IMR-90 (cell line): ENCODE measurements around the gene MTTP. TPM values are rescaled to one million over a fixed set of nuclear protein-coding genes. Genes with fewer than 3 reads are reported as not detected.

Experiments used
- ATAC-seq: fragments of 200-7000 bp; cut with Tn5 transposase; 2 replicates; pipeline ENCODE4 v1.9.1; 2020; ENCODE audit warnings: low read depth, mild to moderate bottlenecking, moderate library complexity
- BruUV-seq: library from RNA; stranded (reverse); fragments of 400-500 nt; replicated peaks from 2 replicates; lab custom pipeline; 2021; lab: Mats Ljungman, UMichigan
- CTCF ChIA-PET: fragments of 300-600 bp; formaldehyde crosslinking; extraction: SDS; loops from one replicate; lab custom pipeline; 2021; ENCODE audit warnings: antibody characterized with exemption; lab: Yijun Ruan, JAX
- POLR2A ChIA-PET: fragments of 300-600 bp; sonication (Branson Sonifier 250); formaldehyde crosslinking; loops from one replicate; lab custom pipeline; 2022; ENCODE audit warnings: antibody characterized with exemption; ENCODE audit not compliant: unreplicated experiment; lab: Charles Lee
- DNase-seq: peaks from one replicate; pipeline ENCODE4 v3.0.0; 2013
- H2AFZ ChIP-seq: replicated peaks from 2 replicates; pipeline ENCODE3; 2013; ENCODE audit warnings: low read length, mild to moderate bottlenecking; ENCODE audit not compliant: poor library complexity
- H2AK5ac ChIP-seq: 2 replicates; pipeline ENCODE4 v1.6.1; 2013; ENCODE audit warnings: low read depth, low read length, inconsistent platforms
- H2AK9ac ChIP-seq: replicated peaks from 2 replicates; pipeline ENCODE3; 2013; ENCODE audit warnings: mild to moderate bottlenecking, low read depth, low read length, moderate library complexity; ENCODE audit not compliant: poor library complexity
- H2BK120ac ChIP-seq: 2 replicates; pipeline ENCODE4 v1.6.1; 2013; ENCODE audit warnings: low read depth, low read length, inconsistent platforms
- H2BK15ac ChIP-seq: 3 replicates; pipeline ENCODE4 v1.6.1; 2013; ENCODE audit warnings: low read depth, low read length, inconsistent platforms
- H2BK20ac ChIP-seq: 2 replicates; pipeline ENCODE4 v1.6.1; 2013; ENCODE audit warnings: low read depth, mild to moderate bottlenecking, inconsistent platforms, low read length, moderate library complexity
- H2BK5ac ChIP-seq: 2 replicates; pipeline ENCODE4 v1.6.1; 2013; ENCODE audit warnings: mild to moderate bottlenecking, low read depth, low read length, inconsistent platforms; ENCODE audit not compliant: poor library complexity, severe bottlenecking
- H3K14ac ChIP-seq: replicated peaks from 2 replicates; pipeline ENCODE4 v1.6.1; 2013; ENCODE audit warnings: low read depth, low read length, inconsistent platforms
- H3K18ac ChIP-seq: 2 replicates; pipeline ENCODE4 v1.6.1; 2013; ENCODE audit warnings: low read depth, low read length, control low read depth
- H3K23ac ChIP-seq: 2 replicates; pipeline ENCODE4 v1.6.1; 2013; ENCODE audit warnings: low read depth, low read length, inconsistent platforms
- H3K27ac ChIP-seq: 2 replicates; pipeline ENCODE4 v1.5.1; 2013; ENCODE audit warnings: mild to moderate bottlenecking, control low read depth, low read length; ENCODE audit not compliant: insufficient read depth
- H3K27me3 ChIP-seq: 2 replicates; pipeline ENCODE4 v1.6.1; 2013; ENCODE audit warnings: low read length; ENCODE audit not compliant: control insufficient read depth, insufficient read depth
- H3K36me3 ChIP-seq: 2 replicates; pipeline ENCODE4 v1.6.1; 2013; ENCODE audit warnings: low read length, mixed read lengths; ENCODE audit not compliant: control insufficient read depth, insufficient read depth
- H3K4ac ChIP-seq: 2 replicates; pipeline ENCODE4 v1.6.1; 2013; ENCODE audit warnings: low read depth, low read length, inconsistent platforms
- H3K4me1 ChIP-seq: 2 replicates; pipeline ENCODE4 v1.6.1; 2013; ENCODE audit warnings: low read length, mixed read lengths; ENCODE audit not compliant: control insufficient read depth, insufficient read depth
- H3K4me2 ChIP-seq: 2 replicates; pipeline ENCODE4 v1.6.1; 2013; ENCODE audit warnings: low read depth, mild to moderate bottlenecking, control low read depth, low read length, moderate library complexity
- H3K4me3 ChIP-seq: 2 replicates; pipeline ENCODE4 v1.5.1; 2013; ENCODE audit warnings: low read depth, mild to moderate bottlenecking, control low read depth, low read length, moderate library complexity; ENCODE audit not compliant: insufficient read depth
- H3K56ac ChIP-seq: 2 replicates; pipeline ENCODE4 v1.6.1; 2013; ENCODE audit warnings: low read length, inconsistent platforms; ENCODE audit not compliant: insufficient read depth; ENCODE audit errors: extremely low read depth
- H3K79me1 ChIP-seq, 2 experiments: 2 replicates each; pipeline ENCODE4 v1.6.1; 2013; ENCODE audit warnings: low read length in 2 of 2, inconsistent platforms in 1 of 2, low read depth in 1 of 2
- H3K9ac ChIP-seq: 2 replicates; pipeline ENCODE4 v1.6.1; 2013; ENCODE audit warnings: low read depth, low read length, control low read depth
- H3K9me1 ChIP-seq: 2 replicates; pipeline ENCODE4 v1.6.1; 2013; ENCODE audit warnings: low read length, inconsistent platforms; ENCODE audit not compliant: insufficient read depth
- H3K9me3 ChIP-seq: 2 replicates; pipeline ENCODE4 v1.6.1; 2013; ENCODE audit warnings: low read length; ENCODE audit not compliant: control insufficient read depth, insufficient read depth
- H4K20me1 ChIP-seq: 2 replicates; pipeline ENCODE4 v1.6.1; 2013; ENCODE audit warnings: low read length, inconsistent platforms; ENCODE audit not compliant: insufficient read depth
- H4K5ac ChIP-seq: 2 replicates; pipeline ENCODE4 v1.6.1; 2013; ENCODE audit warnings: mild to moderate bottlenecking, low read depth, low read length, control low read depth
- H4K8ac ChIP-seq, 2 experiments: 2 replicates each; pipeline ENCODE4 v1.6.1; 2013; ENCODE audit warnings: low read depth in 2 of 2, low read length in 2 of 2, control low read depth in 1 of 2, inconsistent platforms in 1 of 2
- H4K91ac ChIP-seq: 2 replicates; pipeline ENCODE4 v1.6.1; 2013; ENCODE audit warnings: low read depth, low read length, inconsistent platforms; ENCODE audit not compliant: insufficient read depth
- SMC3 ChIP-seq: fragments of 150-350 bp; IDR thresholded peaks from 2 replicates; pipeline ENCODE4 v1.6.1; 2016; ENCODE audit warnings: low read depth, mild to moderate bottlenecking, antibody characterized with exemption, low read length, moderate library complexity
- WGBS, 2 experiments: methylation state at CpG; one replicate each; pipeline versions ENCODE4 v1.1.5 to v1.1.7; 2013; ENCODE audit warnings: missing lambda C conversion rate in 2 of 2; ENCODE audit not compliant: insufficient read length in 1 of 2; ENCODE audit errors: extremely low coverage in 2 of 2; 5-methylcytosine and 5-hydroxymethylcytosine counted together
- dilution Hi-C: fragments of 300-500 bp; cut with HindIII; formaldehyde crosslinking; loops from one replicate; pipeline ENCODE4 v1.14.3; 2018; ENCODE audit warnings: low sequenced_read_pairs; ENCODE audit not compliant: unreplicated experiment
- in situ Hi-C: fragments of 300-500 bp; cut with MboI; formaldehyde crosslinking; loops from 3 replicates; pipeline ENCODE4 v1.14.3; 2019; ENCODE audit warnings: low sequenced_read_pairs, inconsistent platforms, mixed read lengths
- intact Hi-C: fragments of 100-400 bp; cut with micrococcal nuclease; formaldehyde crosslinking; loops from 2 replicates; pipeline ENCODE4 v1.10.0; 2022
- polyA plus RNA-seq, 3 experiments: library from polyadenylated mRNA; depleted of rRNA; stranded (reverse); fragments of >200 nt; gene quantifications; 2 replicates each; pipeline ENCODE4 v1.2.3, GENCODE V29; 2012; ENCODE audit warnings: low replicate concordance in 1 of 3
- total RNA-seq: library from RNA; depleted of rRNA; stranded (reverse); fragments of >200 nt; gene quantifications from 2 replicates; pipeline ENCODE4 v1.2.3, GENCODE V29; 2012

MTTP gene
- total and polyA plus RNA-seq, 2 of the 4 experiments (the other 2 are of a cell fraction): under 0.01 to 0.03 TPM

DNA sequence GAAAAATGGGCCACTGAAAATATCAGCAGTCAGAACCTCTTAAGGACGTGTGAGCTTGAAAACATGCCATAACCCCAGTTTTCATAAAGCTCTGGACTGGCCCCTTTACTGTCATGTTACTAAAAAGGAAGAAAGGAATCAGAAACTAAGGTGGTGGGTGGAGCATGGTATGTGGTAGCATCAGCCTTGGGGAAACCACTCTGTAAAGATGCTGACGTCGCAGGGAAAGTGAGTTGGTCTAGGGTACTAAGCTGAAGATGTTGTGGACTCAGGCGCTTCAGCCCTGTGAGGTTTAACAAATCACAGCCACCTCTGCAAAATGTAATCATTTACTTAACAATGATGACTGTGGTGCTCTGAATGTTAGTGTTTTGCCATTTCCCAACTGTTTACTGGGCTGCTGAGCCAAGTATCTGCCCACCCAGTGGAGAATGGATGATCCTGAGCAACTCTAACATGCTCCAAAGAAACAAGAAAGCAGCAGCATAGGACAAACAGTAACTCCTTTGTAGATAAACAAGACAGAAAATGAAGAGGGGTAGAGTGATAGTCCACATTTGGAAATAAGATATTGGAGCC lies 49.6 kb downstream of the MTTP start:
- no peak overlapping the region for H3K4me3 ChIP-seq
- ChIA-PET POLR2A (no interaction called here), CTCF (interaction anchor here (1.2 kb wide), 1 partner anchor 9 kb away, joined by 4 read pairs; no protein-coding TSS in a partner anchor)
- no peak overlapping the region for H2AFZ ChIP-seq
- no peaks in the 10 kb centered on the region for H3K9me3 ChIP-seq
- no peaks in the 10 kb centered on the region for H3K4me1 ChIP-seq
- no peak overlapping the region for H2BK20ac ChIP-seq
- H3K18ac ChIP-seq: no peak overlapping the region
- H2AK9ac ChIP-seq: no peak overlapping the region
- ATAC-seq (peak; percentile 51; the same call in 1 of the 2 replicates), DNase-seq (no peak)
- dilution Hi-C loops: no loop called here
- H2BK5ac ChIP-seq: no peak overlapping the region
- no peak overlapping the region for H3K9ac ChIP-seq
- no peak overlapping the region for H3K4me2 ChIP-seq
- no peak overlapping the region for H2BK120ac ChIP-seq
- H3K79me1 ChIP-seq: no peaks in the 10 kb centered on the region
- no peak overlapping the region for H2AK5ac ChIP-seq
- no peak overlapping the region for H3K23ac ChIP-seq
- no peak overlapping the region for H3K4ac ChIP-seq
- H2BK15ac ChIP-seq: no peak overlapping the region
- BruUV-seq: no TSS peak
- no peak overlapping the region for H3K27ac ChIP-seq
- H3K27me3 ChIP-seq: no peaks in the 10 kb centered on the region
- no peaks in the 10 kb centered on the region for H4K20me1 ChIP-seq
- intact Hi-C loops: no loop called here
- no peak for TF ChIP-seq SMC3
- WGBS, 2 experiments: no CpG with 5 or more reads among the region's 4 CpGs
- H3K14ac ChIP-seq: no peak overlapping the region
- H4K8ac ChIP-seq: no peak overlapping the region
- H3K9me1 ChIP-seq: no peaks in the 10 kb centered on the region
- no peak overlapping the region for H4K5ac ChIP-seq
- H3K36me3 ChIP-seq: no peaks in the 10 kb centered on the region
- in situ Hi-C loops: no loop called here
- H3K56ac ChIP-seq: no peak overlapping the region
- no peak overlapping the region for H4K91ac ChIP-seq
